ENCODE measurements around the gene PCBD2. TPM values are rescaled to one million over a fixed set of nuclear protein-coding genes. Genes with fewer than 3 reads are reported as not detected.

The PCBD2 gene
- polyA plus RNA-seq, 3 donors, result 9.0 to 12.6 (median 9.0) TPM

DNA sequence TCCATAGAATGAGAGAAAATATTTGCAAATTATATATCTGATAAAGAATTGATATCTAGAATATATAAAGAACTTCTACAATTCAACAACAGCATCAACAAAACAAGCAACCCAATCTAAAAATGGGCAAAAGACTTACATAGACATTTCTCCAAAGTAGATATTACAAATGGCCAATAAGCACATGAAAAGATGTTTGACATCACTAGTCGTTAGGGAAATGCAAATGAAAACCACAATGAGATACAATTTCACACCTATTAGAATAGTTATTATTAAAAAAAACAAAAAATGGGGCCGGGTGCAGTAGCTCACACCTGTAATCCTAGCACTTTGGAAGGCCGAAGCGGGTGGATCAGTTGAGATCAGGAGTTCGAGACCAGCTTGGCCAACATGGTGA lies 87.2 kb downstream of the PCBD2 start:
- peaks cover 0 to 5% (median 2%) of the 10 kb centered on the region in 7 donors for H3K9me3 Mint-ChIP-seq
- Histone ChIP-seq H4K20me1 (ENCODE audit: insufficient read depth, low read length) (no peaks in the 10 kb centered on the region), H3K79me2 (ENCODE audit: insufficient read depth, low read length) (no peaks in the 10 kb centered on the region), H3K9me3 (replicated peaks in 1 of 2; ENCODE audit: control insufficient read depth in 1 of 2, insufficient read depth in 1 of 2, low read length in 2 of 2) (no peaks in the 10 kb centered on the region), H3K4me3 (replicated peaks in 1 of 3; ENCODE audit: low read depth in 2 of 3, low read length in 3 of 3) (no peak overlapping the region), H3K27ac (ENCODE audit: low read depth in 1 of 2, low read length in 2 of 2) (no peak overlapping the region), H3K27me3 (ENCODE audit: control insufficient read depth in 2 of 2, insufficient read depth in 2 of 2, low read length in 2 of 2) (no peaks in the 10 kb centered on the region), H3K36me3 (replicated peaks in 1 of 2; ENCODE audit: control insufficient read depth in 1 of 2, insufficient read depth in 2 of 2, low read length in 2 of 2) (no peaks in the 10 kb centered on the region), H2AFZ (ENCODE audit: insufficient read depth, low read depth, low read length, poor library complexity, severe bottlenecking) (no peak overlapping the region), H3K9ac (ENCODE audit: insufficient read depth, low read length, poor library complexity, severe bottlenecking) (no peak overlapping the region), H3K4me2 (replicated peaks; ENCODE audit: extremely low read depth, low read length, poor library complexity, severe bottlenecking) (no peak overlapping the region), H3K4me1 (ENCODE audit: control insufficient read depth in 1 of 2, insufficient read depth in 2 of 2, low read length in 2 of 2) (no peaks in the 10 kb centered on the region)
- peaks cover 7% of the 10 kb centered on the region for H3K4me1 Mint-ChIP-seq
- no peak overlapping the region for H3K4me3 Mint-ChIP-seq
- H3K36me3 Mint-ChIP-seq, result no peaks in the 10 kb centered on the region
- TF ChIP-seq, protein P1, sequence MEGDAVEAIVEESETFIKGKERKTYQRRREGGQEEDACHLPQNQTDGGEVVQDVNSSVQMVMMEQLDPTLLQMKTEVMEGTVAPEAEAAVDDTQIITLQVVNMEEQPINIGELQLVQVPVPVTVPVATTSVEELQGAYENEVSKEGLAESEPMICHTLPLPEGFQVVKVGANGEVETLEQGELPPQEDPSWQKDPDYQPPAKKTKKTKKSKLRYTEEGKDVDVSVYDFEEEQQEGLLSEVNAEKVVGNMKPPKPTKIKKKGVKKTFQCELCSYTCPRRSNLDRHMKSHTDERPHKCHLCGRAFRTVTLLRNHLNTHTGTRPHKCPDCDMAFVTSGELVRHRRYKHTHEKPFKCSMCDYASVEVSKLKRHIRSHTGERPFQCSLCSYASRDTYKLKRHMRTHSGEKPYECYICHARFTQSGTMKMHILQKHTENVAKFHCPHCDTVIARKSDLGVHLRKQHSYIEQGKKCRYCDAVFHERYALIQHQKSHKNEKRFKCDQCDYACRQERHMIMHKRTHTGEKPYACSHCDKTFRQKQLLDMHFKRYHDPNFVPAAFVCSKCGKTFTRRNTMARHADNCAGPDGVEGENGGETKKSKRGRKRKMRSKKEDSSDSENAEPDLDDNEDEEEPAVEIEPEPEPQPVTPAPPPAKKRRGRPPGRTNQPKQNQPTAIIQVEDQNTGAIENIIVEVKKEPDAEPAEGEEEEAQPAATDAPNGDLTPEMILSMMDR (IDR thresholded peaks at IDR 0.05), result no peak
- H3K27me3 Mint-ChIP-seq (ENCODE audit: low read depth in 3 of 3), result peaks cover 0 to 1% (median 1%) of the 10 kb centered on the region in 3 donors
- intact Hi-C loops (cut with micrococcal nuclease), result no loop called here
- no peak for DNase-seq
- no CpG with 5 or more reads among the region's 5 CpGs for WGBS (ENCODE audit: insufficient coverage)
- H3K27ac Mint-ChIP-seq, result no peak overlapping the region

DNA sequence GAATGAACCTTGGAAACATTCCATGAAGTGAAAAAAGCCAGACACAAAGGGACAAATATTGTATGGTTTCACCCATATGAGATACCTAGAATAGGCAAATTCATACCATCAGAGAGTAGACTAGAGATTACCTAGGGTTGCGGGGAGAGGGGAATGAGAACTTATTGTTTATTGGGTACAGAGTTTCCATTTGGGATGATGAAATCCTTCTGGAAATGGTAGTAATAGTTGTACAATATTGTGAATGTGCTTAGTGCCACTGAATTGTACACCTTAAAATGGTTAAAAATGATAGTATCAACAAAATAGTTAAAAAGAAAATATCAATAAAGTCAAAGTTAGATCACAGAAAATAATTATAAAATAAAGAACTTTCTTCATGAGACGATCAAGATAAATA lies 88.2 kb downstream of the PCBD2 start:
- H3K36me3 Mint-ChIP-seq, result no peaks in the 10 kb centered on the region

More for the DNA sequence above, 88.2 kb downstream of the PCBD2 start:
- no peak for DNase-seq
- no peak overlapping the region for H3K4me2 ChIP-seq (replicated peaks; ENCODE audit: extremely low read depth, low read length, poor library complexity, severe bottlenecking)
- H3K27ac ChIP-seq (ENCODE audit: low read depth in 1 of 2, low read length in 2 of 2), result no peak overlapping the region
- no peak overlapping the region for H3K27ac Mint-ChIP-seq
- intact Hi-C loops (cut with micrococcal nuclease), result no loop called here
- no peak overlapping the region for H3K4me3 Mint-ChIP-seq
- no peaks in the 10 kb centered on the region for H3K4me1 ChIP-seq (ENCODE audit: control insufficient read depth in 1 of 2, insufficient read depth in 2 of 2, low read length in 2 of 2)
- H3K9ac ChIP-seq (ENCODE audit: insufficient read depth, low read length, poor library complexity, severe bottlenecking), result no peak overlapping the region
- peaks cover 0 to 9% (median 3%) of the 10 kb centered on the region in 7 donors for H3K9me3 Mint-ChIP-seq
- H4K20me1 ChIP-seq (ENCODE audit: insufficient read depth, low read length), result no peaks in the 10 kb centered on the region
- H3K36me3 ChIP-seq (replicated peaks in 1 of 2; ENCODE audit: control insufficient read depth in 1 of 2, insufficient read depth in 2 of 2, low read length in 2 of 2), result no peaks in the 10 kb centered on the region
- WGBS (ENCODE audit: insufficient coverage), result no CpG with 5 or more reads among the region's 2 CpGs
- peaks cover 7% of the 10 kb centered on the region for H3K4me1 Mint-ChIP-seq
- TF ChIP-seq, protein P1 (IDR thresholded peaks at IDR 0.05), result no peak
- H3K9me3 ChIP-seq (replicated peaks in 1 of 2; ENCODE audit: control insufficient read depth in 1 of 2, insufficient read depth in 1 of 2, low read length in 2 of 2), result no peaks in the 10 kb centered on the region
- no peak overlapping the region for H3K4me3 ChIP-seq (replicated peaks in 1 of 3; ENCODE audit: low read depth in 2 of 3, low read length in 3 of 3)
- H3K79me2 ChIP-seq (ENCODE audit: insufficient read depth, low read length), result no peaks in the 10 kb centered on the region
- no peak overlapping the region for H2AFZ ChIP-seq (ENCODE audit: insufficient read depth, low read depth, low read length, poor library complexity, severe bottlenecking)
- peaks cover 0 to 1% (median 0%) of the 10 kb centered on the region in 3 donors for H3K27me3 Mint-ChIP-seq (ENCODE audit: low read depth in 3 of 3)
- no peaks in the 10 kb centered on the region for H3K27me3 ChIP-seq (ENCODE audit: control insufficient read depth in 2 of 2, insufficient read depth in 2 of 2, low read length in 2 of 2)

Measured in CD14-positive monocyte (primary cell).